ENCODE results near the gene ZRANB1.

- TF ChIP-seq RCOR1 (IDR thresholded peaks at IDR 0.05; ENCODE audit: insufficient replicate concordance, low read length): no peak
- TF ChIP-seq, protein P1, sequence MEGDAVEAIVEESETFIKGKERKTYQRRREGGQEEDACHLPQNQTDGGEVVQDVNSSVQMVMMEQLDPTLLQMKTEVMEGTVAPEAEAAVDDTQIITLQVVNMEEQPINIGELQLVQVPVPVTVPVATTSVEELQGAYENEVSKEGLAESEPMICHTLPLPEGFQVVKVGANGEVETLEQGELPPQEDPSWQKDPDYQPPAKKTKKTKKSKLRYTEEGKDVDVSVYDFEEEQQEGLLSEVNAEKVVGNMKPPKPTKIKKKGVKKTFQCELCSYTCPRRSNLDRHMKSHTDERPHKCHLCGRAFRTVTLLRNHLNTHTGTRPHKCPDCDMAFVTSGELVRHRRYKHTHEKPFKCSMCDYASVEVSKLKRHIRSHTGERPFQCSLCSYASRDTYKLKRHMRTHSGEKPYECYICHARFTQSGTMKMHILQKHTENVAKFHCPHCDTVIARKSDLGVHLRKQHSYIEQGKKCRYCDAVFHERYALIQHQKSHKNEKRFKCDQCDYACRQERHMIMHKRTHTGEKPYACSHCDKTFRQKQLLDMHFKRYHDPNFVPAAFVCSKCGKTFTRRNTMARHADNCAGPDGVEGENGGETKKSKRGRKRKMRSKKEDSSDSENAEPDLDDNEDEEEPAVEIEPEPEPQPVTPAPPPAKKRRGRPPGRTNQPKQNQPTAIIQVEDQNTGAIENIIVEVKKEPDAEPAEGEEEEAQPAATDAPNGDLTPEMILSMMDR (conservative IDR thresholded peaks at IDR 0.05; ENCODE audit: low read depth, low read length): no peak
- no peak for TF ChIP-seq RAD21 (IDR thresholded peaks at IDR 0.05; ENCODE audit: low read length)
Measured at GRCh38 chr10:124966008-124966407, 24.1 kb downstream of the ZRANB1 start.

All from IMR-90 (cell line).